Stimulated activated CD4-positive, alpha-beta T cell treated with anti-CD3 and anti-CD28 coated beads, TNF-alpha, amount 100 ng/mL, for 4 hours (primary cell): Measurements from ENCODE around the gene ACOT8.
"Not testable (repeated sequence)": the region's sequence is repeated elsewhere in the genome, so short reads cannot be mapped to it uniquely, and the experiment has no call there.

ENCODE experiments used
- DNase-seq, 3 experiments: peaks; one replicate each; pipeline ENCODE4 v3.0.0-alpha.2; 2020; ENCODE audit warnings: low read depth in 3 of 3

ACOT8 gene

DNA sequence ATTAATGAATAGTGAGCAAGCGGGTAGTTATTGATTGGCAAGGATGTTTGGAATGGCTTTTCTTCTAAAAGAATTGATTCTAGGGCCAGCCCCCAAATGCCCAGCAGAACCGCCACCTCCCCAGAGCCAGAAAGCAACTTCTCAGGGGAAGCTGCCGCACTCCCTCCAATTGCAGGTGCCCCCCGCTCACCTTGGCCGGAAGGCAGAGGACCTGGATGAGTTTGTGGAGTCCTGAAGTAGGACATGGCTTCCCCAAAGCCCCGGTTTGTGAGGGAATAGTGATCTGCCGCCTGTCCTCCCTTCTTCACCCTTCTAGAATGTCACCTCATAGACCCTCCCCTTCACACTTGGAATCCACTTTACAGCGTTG, 30.1 kb upstream of the ACOT8 start, which contains the start of gene SPATA25:
Gene SPATA25, minus strand, starts transcription at position 277 of the 370 bp plus-strand sequence. Its CDS starts 32 bp downstream, at position 245.
- no peak for DNase-seq

DNA sequence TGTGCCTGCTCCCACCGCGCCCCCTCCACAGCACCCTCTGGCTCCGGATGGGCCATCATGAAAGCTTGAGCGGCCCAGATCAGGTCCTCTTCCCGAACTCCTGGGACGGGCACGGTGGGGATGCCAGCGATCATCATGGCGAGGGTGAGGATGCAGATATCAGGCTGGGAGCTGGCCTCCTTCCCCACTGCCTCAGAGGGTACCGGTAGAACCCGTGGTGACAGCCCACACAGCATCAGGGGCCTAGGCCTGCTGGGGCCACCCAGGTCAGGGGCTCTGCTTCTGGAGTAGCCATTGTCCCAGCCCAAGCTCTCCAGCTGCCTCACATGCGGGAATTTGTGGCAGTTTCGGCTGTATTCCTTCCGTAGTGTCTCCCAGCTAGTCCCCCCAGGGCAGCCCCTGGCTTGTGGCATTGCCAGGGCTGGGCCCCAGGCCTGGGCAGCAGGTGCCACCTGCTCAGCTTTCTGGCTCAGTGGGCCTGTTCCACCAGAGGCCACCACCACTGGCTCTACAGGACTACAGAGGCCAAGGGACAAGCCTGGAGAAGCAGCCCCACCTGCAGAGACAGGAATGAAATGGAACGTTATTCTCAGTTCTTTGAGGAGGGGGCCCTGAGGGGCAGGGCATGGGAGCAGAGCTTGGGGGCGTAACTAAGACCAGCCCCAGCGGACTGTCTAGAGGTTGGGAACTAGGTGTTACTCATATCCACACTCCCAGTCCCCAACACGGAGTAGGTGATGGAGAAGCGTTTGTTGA, 29.6 kb upstream of the ACOT8 start:
- no peak for DNase-seq

DNA sequence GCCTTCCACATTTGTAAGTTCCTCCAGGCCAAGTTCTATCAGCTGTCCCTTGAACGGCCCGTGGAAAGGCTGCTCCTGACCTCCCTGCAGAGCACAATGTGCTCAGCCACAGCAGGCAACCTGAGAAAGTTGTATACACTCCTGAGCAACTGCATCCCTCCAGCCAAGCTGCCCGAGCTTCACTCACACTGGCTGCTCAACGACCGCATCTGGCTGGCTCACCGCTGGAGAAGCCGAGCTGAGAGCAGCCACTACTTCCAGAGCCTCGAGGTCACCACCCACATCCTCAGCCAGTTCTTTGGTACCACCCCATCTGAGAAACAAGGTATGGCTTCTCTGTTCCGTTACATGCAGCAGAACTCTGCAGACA, 25.9 kb upstream of the ACOT8 start:
- DNase-seq = no peak

DNA sequence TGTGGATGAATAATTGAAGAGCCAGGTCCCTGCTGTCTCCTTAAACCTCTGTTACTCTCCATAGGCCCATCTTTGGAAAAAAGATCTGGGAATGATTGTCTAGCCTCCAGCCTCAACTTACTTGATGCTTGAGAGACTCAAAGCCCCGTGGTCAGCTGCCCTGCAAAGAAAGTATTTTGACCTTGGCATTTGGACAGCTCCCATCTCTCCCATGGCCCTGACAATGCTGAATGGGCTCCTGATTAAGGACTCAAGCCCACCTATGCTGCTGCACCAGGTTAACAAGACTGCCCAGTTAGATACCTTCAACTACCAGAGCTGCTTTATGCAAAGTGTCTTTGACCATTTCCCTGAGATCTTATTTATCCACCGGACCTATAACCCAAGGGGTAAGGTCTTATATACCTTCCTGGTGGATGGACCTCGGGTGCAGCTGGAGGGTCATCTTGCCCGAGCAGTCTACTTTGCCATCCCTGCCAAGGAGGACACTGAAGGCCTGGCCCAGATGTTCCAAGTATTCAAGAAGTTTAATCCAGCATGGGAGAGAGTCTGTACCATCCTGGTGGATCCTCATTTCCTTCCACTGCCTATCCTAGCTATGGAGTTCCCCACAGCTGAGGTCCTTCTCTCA, 25.4 kb upstream of the ACOT8 start:
- no peak for DNase-seq

DNA sequence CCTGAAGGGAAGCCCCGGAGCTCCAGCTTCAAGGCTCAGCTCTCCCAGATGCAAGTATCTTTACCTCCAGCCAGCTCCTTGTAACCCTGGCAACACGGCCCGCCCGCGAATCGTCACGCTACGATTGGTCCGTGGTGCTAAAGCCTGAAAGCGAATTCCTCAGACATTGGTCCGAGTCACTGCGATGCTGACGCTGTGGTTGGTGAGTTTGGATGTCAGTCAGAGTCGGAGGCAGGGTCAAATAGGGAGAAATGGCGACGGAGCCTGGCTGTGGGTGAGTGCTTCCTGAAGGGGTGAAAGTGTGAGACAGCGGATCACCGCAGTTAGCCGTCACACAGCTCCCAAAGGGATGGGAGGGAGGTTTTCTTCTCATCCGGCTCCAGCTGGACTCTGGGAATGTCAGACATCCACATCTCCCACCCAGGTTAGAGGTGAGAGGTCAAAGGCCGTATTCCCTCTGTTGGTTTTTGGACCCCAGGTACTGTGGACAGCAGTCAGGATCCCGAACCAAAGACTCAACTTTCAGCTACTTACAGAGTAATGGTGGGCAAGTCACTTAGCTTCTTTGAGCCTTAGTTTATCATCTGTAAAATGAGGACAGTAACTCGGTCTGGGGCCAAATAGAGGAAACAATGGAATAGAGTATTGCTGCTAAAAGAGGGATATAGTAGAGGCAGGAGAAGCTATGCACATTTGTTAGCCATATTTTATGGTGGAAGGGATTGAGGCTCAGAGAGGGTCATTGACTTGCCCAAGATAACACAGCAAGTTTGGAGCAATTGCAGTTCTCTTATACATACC, 24.0 kb upstream of the ACOT8 start, which contains the start of gene ZSWIM1:
Gene ZSWIM1, plus strand, starts transcription at position 240 of the 801 bp plus-strand sequence. CDS start 1,366 bp downstream, outside the sequence.
- DNase-seq = peak; percentile 96 to 98 (median 97)

DNA sequence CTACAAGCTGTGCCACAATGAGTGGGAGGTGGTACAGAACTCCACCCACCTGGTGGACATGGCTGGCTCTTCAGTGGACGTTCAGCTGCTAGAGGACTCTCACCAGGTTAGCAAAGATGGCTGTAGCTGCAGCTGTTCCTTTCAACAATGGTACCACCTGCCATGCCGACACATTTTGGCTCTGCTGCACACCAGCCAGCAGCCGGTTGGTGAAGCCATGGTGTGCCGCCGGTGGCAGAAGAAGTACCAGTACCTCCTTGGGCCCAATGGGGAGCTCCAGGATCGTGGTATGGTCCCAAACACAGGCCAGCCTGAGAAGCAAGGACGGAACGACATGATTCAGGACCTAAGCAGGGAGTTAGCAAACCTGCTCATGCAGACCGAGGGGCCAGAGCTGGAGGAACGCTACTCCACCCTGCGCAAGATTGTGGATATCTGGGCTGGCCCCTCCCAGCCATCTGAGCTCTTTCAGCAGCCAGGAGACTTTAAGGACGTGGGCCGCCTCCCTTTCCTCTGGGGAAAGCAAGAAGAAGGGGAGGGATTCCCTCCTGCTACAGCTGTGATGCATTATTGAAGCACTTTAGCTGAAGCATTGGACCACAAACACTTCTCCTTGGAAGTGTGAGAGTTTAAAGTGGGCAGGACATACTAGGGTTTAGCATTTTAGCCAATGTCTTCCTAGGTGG, 21.0 kb upstream of the ACOT8 start:
- DNase-seq = no peak

DNA sequence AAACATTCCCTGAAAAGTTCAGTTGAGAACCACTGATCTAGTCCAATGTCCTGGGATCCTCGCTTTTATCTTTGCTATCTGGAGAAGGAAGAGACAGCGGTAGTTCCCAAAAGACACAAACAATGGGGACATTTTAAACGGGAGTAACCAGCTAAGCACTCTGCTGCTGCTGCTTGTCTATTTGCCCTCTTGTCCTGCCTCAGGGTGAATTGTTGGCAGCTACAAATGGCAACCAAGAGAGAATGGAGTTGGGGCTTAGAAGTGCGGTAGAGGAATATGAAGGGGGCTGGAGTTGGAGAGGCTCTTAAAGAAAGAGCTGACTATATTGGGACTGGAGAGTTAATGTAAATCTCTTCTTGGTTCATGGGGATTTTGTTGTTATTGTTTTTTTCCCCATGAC, 17.4 kb upstream of the ACOT8 start:
- no peak for DNase-seq

DNA sequence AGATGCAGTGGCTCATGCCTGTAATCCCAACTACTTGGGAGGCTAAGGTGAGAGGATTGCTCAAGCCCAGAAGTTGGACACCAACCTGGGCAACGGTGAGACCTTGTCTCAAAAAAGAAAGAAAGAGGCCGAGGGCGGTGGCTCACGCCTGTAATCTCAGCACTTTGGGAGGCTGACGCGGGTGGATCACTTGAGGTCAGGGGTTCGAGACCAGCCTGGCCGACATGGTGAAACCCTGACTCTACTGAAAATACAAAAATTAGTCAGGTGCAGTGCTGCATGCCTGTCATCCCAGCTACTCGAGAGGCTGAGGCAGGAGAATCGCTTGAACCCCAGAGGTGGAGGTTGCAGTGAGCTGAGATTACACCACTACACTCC, 16.9 kb upstream of the ACOT8 start:
- not testable (repeated sequence) for DNase-seq

DNA sequence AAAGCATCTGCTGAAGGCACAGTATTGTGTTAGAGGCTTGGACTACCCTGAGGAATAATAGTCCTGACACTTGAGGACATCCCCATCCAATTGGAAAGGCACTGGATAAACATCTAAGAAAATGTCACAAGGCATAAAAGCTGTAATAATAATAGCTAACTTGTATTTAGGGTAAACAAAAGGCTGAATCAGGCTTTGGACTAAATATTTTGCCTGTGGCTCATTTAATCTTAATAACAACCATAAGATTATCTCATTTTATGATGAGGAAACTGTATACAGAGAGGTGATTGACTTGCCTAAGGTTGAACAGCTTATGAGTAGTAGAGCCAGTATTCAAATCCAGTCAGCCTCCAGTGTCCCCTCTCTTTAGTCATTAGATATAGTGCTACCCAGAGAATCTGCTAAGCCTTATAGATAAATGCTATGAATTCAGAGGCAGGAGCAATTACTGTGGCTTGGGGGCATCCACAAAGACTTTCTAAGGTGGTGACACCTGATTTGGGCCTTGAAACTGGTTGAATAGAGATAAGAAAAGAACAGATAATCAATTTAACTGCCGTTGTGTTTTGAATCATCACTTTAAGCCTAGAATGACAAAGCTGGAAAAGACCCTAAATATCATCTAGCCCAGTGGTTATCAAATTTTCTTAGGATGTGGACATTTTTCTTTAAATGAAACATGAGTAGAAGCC, 16.4 kb upstream of the ACOT8 start:
- no peak for DNase-seq

DNA sequence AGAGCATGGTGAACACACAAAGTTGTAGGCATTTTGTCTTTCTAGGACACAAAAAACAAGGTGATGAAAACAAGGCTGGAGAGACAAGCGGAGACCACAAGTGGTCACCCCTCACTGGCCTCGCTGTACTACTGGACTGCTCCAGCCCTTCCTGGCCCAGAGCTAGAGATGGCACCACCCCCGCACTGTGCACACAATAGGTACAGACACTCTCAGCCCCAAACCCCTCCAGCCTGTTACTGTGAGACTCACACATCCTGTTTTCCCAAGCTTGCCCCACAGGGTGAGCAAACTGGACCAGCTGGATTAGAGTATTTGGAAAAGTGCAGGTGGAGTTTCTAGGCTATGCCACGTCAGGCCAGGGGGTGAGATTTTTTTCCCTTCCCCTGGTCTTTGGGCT, 15.4 kb upstream of the ACOT8 start:
- no peak for DNase-seq

DNA sequence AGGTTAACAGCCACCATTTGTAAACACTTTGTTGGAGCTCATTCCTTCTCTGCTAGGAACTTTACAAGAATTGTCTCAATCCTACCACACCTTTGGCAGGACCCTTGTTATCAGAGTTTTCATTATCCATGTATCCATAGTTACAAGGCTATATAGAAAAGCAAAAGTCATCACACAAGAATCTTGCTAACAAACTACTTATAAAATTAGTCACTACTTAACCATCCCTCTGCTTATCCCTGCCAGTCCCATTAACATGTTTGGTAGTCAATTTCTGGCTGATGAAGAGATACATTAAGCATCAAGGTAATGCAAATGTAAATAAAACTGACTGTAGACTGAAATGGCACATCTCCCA, 10.6 kb upstream of the ACOT8 start:
- no peak for DNase-seq

DNA sequence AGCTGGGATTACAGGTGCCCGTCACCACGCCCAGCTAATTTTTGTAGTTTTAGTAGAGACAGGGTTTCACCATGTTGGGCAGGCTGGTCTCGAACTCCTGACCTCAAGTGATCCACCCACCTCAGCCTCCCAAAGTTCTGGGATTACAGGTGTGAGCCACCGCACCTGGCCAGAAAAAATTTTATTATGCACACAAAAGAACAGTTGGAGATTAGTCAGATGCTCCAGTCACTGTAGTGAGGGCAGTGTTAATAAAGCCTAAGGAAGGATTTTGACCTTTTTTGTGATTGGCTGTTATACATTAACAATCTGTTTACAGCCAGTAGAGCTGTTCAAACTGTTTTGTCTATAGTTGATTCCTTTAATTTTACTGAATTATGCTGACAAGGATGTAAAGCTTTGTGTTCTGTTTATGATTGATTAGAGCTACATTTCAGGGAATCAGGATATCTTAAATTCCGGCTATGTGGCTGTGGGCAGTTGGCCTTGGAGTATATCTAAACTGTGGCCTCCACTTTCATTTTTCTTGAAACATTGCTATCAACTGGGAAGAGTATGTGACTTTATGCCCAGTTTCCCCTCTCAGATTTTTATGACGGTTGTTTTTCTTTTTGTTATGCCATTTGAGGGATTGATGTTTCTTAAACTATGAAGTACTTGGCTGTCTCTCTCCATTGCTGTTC, 10.1 kb upstream of the ACOT8 start:
- DNase-seq = no peak

DNA sequence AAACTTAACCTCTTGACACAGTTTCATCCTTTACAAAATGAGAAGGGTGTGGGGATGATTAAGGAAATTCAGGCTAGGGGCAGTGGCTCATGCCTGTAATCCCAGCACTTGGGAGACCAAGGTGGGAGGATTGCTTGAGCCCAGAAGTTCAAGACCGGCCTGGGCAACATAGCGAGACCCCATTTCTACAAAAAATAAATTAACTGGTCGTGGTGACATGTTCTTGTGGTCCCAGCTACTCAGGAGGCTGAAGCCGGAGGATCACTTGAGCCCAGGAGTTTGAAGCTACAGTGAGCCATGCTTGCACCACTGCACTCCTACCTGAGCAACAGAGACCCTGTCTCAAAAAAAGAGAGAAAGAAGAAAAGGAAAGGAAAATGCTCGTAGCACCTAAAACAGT, 9.3 kb upstream of the ACOT8 start:
- no peak for DNase-seq

DNA sequence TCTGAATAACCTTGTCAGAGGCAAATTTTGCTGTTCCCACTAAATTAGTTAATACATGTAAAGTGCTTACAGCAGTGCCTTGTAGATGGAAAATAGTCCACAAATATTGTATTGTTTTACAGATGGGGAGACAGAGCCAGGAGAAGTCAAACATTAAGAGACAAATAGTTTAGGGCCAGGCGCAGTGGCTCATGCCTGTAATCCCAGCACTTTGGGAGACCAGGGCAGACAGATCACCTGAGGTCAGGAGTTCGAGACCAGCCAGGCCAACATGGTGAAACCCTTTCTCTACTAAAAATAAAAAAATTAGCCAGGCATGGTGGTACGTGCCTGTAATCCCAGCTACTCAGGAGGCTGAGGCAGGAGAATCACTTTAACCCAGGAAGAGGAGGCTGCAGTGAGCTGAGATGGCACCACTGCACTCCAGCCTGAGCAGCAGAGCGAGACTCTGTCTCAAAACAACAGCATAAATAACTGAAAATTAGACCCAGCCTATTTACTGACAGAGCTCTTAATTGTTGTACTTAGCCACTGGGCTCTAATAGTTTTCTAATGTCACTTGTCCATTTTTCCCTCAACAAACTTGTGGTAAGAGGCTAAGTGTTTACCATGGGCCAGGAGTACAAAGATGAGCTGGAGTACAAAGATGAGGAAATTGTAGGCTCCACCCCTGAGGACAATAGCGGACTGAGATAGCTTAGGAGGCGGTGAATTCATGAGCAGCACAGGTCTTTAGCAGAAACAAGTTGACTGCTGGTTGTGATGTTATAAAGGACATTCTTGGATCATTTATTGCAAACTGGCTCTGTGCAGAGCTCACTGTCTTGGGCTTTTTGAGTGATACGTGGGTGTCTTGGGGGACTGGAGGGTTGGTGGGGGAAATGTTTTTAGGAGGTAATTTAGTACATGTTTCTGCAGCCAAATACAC, 6.6 kb upstream of the ACOT8 start:
- DNase-seq = no peak

DNA sequence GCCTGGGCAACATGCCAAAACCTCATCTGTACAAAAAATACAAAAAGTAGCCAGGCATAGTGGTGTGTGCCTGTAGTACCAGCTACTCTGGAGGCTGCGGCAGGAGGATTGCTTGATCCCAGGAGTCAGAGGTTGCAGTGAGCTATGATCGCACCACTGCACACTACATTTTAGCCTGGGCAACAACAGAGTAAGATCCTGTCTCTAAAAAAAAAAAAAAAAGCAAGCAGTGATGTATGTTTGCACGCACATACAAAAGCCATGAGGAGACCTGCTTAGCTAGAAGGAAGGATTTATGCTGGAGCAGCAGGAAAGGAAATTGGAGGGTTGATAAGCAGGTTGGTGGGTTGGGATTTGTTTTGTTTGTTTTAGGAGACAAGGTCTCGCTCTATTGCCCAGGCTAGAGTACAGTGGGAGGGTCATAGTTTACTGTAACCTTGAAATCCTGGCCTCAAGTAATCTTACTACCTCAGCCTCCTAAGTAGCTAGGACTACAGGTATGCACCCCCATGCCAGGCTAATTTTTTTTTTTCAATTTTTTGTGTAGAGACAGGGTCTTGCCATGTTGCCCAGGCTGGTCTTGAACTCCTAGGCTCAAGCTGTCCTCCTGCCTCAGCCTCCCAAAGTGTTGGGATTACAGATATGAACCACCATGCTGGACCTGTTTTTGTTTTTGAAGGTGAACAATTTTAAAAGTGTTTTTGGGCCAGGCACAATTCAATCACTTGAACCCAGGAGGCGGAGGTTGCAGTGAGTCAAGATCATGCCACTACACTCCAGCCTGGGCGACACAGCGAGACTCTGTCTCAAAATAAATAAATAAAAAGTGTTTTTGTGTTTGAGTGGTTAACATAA, 4.3 kb upstream of the ACOT8 start:
- no peak for DNase-seq

DNA sequence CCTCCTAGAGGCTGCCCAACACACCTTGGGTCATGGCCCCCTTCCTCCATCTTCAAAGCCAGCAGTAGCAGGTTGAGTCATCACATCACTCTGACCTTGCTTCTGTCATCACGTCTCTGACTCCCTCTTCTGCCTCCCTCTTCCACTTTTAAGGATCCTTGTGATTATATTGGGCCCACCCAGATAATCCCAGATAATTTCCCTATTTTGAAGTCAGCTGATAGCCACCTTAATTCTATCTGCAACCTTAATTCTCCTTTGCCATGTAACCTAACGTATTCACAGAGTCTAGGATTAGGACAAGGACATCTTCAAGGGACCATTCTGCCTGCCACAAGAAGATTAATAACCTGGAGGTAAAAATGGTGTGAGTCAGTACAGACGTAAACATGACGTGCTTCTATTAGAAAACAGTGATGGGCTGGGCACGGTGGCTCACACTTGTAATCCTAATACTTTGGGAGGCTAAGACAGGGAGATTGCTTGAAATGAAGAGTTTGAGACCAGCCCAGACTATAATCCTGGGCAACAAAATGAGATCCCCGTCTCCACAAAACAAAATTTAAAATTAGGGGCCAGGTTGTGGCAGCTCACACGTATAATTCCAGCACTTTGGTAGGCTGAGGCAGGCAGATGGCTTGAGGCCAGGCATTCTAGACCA, 3.5 kb upstream of the ACOT8 start:
- DNase-seq = no peak

DNA sequence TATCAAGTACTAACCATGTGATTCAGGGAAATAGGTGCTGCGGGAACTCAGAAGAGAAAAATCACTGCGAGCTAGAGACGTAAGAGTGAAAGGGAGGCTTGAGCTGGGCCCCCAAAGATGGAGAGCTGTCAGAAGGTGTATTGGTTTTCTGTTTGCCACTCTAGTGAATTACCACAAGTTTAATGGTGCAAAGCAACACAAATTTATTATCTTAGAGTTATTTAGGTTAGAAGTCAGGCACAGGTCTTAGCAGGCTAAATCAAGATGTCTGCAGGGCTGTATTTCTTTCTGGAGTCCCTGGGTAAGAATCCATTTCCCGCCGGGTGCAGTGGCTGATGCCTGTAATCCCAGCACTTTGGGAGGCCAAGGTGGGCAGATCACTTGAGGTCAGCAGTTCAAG, 2.7 kb upstream of the ACOT8 start:
- DNase-seq = no peak

DNA sequence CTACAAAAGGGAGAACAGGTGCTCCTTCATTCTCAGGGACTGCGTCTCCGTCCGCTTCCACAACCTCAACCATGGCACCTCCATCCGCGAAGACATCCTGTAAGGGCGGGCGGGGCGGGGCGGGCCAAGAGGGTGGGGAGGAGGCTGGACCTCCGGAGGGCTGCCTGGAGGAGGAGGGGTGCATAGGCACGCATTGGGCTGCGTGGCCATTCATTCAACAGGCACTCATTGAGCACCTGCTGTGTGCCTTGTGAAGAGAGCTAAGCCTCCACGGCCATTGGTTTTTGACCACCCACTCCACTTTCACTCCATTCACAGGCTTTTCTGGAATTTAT, 657 bp upstream of the ACOT8 start:
- no peak for DNase-seq

DNA sequence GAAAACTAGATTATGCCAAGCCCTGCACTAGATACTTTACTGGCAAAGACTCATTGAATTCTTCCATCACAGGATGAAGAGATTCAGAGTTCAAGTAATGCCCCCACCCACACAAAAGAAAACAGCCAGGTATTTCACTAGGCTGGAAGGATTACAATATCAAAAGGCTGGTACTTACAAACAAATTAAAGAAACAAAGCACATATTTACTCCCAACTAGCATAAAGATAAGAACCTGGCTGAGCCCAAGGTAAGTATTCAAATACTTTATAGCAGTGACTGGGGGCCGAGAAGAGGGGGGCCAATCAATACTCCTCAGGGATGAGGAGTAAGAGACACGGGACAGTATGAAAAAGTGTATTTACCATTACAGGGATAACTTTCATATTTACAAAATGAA, 3.7 kb downstream of the ACOT8 start:
- no peak for DNase-seq
